M059J (cell line): ENCODE data around the gene TCF4. TPM values are rescaled to one million over a fixed set of nuclear protein-coding genes. Genes with fewer than 3 reads are reported as not detected.

Source experiments
- DNase-seq: peaks from one replicate; pipeline ENCODE4 v3.0.0-alpha.2; 2012; ENCODE audit warnings: low read depth
- total RNA-seq: library from RNA; depleted of rRNA; stranded (reverse); fragments of >200 nt; shearing (Covaris generic); gene quantifications from 2 replicates; pipeline ENCODE4 v1.2.3, GENCODE V29; 2014

The TCF4 gene
- total RNA-seq, 1 experiment from 2014 or later = 57.2 TPM

- no peak for DNase-seq
These were observed 147.0 kb downstream of the TCF4 start for GRCh38 chr18:55440988-55441387.

- no peak for DNase-seq
These were observed 148.9 kb downstream of the TCF4 start for GRCh38 chr18:55439056-55439455.

- no peak for DNase-seq
These were observed 152.4 kb downstream of the TCF4 start for GRCh38 chr18:55435592-55435991.

- no peak for DNase-seq
These were observed 154.3 kb downstream of the TCF4 start for GRCh38 chr18:55433648-55434047.

- DNase-seq = no peak
These were observed 154.9 kb downstream of the TCF4 start for GRCh38 chr18:55433140-55433539.

- DNase-seq = no peak
These were observed 155.5 kb downstream of the TCF4 start for GRCh38 chr18:55432307-55433040.

GRCh38 chr18:55430026-55430425 lies 158.0 kb downstream of the TCF4 start:
- DNase-seq = peak; percentile 40

- DNase-seq = no peak
These were observed 160.0 kb downstream of the TCF4 start for GRCh38 chr18:55427951-55428350.

GRCh38 chr18:55425698-55426097 lies 162.3 kb downstream of the TCF4 start:
- no peak for DNase-seq

- peak; percentile 64 for DNase-seq
These were observed 165.4 kb downstream of the TCF4 start for GRCh38 chr18:55422456-55423180.

- DNase-seq = peak; percentile 79
These were observed 166.2 kb downstream of the TCF4 start for GRCh38 chr18:55421615-55422419.

GRCh38 chr18:55421308-55421614 lies 166.7 kb downstream of the TCF4 start:
- DNase-seq = no peak

- peak; percentile 22 for DNase-seq
These were observed 167.2 kb downstream of the TCF4 start for GRCh38 chr18:55420665-55421307.

GRCh38 chr18:55419947-55420664 lies 167.9 kb downstream of the TCF4 start:
- DNase-seq = peak; percentile 72

- DNase-seq = peak; percentile 48
These were observed 168.7 kb downstream of the TCF4 start for GRCh38 chr18:55419132-55419946.

GRCh38 chr18:55418439-55418838 lies 169.6 kb downstream of the TCF4 start:
- no peak for DNase-seq

GRCh38 chr18:55416791-55417190 lies 171.2 kb downstream of the TCF4 start:
- peak; percentile 14 for DNase-seq

- DNase-seq = peak; percentile 83
These were observed 172.6 kb downstream of the TCF4 start for GRCh38 chr18:55415258-55415871.

- DNase-seq = no peak
These were observed 173.5 kb downstream of the TCF4 start for GRCh38 chr18:55414475-55414874.

- peak; percentile 65 for DNase-seq
These were observed 174.5 kb downstream of the TCF4 start for GRCh38 chr18:55413474-55413873.
